GM12891 (cell line): Measurements from ENCODE around the gene RNU6-9.

Source experiments
- DNase-seq: peaks from one replicate; pipeline ENCODE4 v3.0.0; 2011; ENCODE audit warnings: low spot score; ENCODE audit not compliant: insufficient read length
- FAIRE-seq: peaks from 2 replicates; lab custom pipeline; 2011; peaks lifted over from hg19 to GRCh38; lab: Jason Lieb, UNC
- PAX5 ChIP-seq: IDR thresholded peaks from 2 replicates; pipeline ENCODE4 v1.6.1; 2011; ENCODE audit warnings: low read length, moderate library complexity, mild to moderate bottlenecking; ENCODE audit not compliant: insufficient read depth, severe bottlenecking
- POLR2A ChIP-seq: IDR thresholded peaks from 2 replicates; pipeline ENCODE4 v1.6.1; 2011; ENCODE audit warnings: low read depth, low read length, control low read depth
- POLR2AphosphoS5 ChIP-seq: IDR thresholded peaks from 2 replicates; pipeline ENCODE4 v1.6.1; 2011; ENCODE audit warnings: low read depth, low read length, control low read depth
- POU2F2 ChIP-seq: IDR thresholded peaks from 2 replicates; pipeline ENCODE4 v1.6.1; 2011; ENCODE audit warnings: low read depth, mild to moderate bottlenecking, control low read depth, low read length, moderate library complexity
- SPI1 ChIP-seq: IDR thresholded peaks from 2 replicates; pipeline ENCODE4 v1.6.1; 2011; ENCODE audit warnings: low read depth, low read length, control low read depth
- TAF1 ChIP-seq: IDR thresholded peaks from 2 replicates; pipeline ENCODE4 v1.6.1; 2011; ENCODE audit warnings: low read depth, low read length, control low read depth

The RNU6-9 gene

DNA sequence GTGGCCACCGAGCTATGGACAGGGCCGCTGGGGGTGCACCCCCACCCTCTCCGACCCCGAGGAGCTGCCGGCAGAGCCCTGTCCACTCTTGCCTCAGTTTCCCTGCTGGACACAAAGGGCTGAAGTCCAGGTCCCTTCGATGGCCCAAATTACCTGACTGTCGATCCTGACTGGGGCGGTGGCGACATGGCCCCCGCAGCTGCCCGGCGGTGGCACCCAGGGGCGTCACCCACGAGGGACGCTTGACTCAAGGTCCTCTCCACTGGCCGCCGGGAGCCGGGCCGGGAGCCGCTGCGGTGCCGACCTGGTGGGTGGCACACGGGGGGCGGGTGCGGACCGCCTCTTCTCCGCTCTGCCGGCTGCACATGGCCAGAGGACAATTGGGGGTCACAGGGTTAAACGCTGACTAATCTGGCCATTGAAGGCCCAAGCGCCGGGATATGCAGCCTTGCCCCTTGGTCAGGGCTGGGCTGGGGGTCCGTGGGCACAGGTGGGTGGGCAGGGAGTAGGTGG is 48.9 kb downstream of the RNU6-9 start:
- no peak for FAIRE-seq

More for the DNA sequence above, 48.9 kb downstream of the RNU6-9 start:
- no peak for DNase-seq
- no peak for TF ChIP-seq TAF1
- TF ChIP-seq POLR2AphosphoS5, result no peak
- no peak for TF ChIP-seq SPI1
- TF ChIP-seq POLR2A, result no peak
- TF ChIP-seq PAX5, result no peak
- TF ChIP-seq POU2F2, result no peak
